Stomach (tissue), 4 donors: ENCODE data around the gene RHBDD2.

Source experiments
- CTCF ChIP-seq, 7 experiments: fragments of 450-650 bp in 4 of 7; fragments of 200-600 bp in 3 of 7; sonication (generic) in 3 of 7; IDR thresholded peaks; one replicate each; pipeline ENCODE4 v1.5.1; 2016 to 2019; ENCODE audit warnings: antibody characterized with exemption in 7 of 7, control low read depth in 2 of 7, mild to moderate bottlenecking in 1 of 7
- POLR2AphosphoS5 ChIP-seq, 3 donors: sonication (generic); formaldehyde crosslinking; IDR thresholded peaks; one replicate each; pipeline ENCODE4 v1.6.1; 2016; ENCODE audit warnings: antibody characterized with exemption in 3 of 3

GRCh38 chr7:75924889-75925288 is 46.1 kb downstream of the RHBDD2 start:
- TF ChIP-seq CTCF (IDR thresholded peaks at IDR 0.05) (no peak), POLR2AphosphoS5 (IDR thresholded peaks at IDR 0.05) (no peak)
